K562 (cell line): ENCODE data around the gene CYTH4. TPM values are rescaled to one million over a fixed set of nuclear protein-coding genes. Genes with fewer than 3 reads are reported as not detected.

Experiments
- ATAC-seq: fragments of 200-7000 bp; cut with Tn5 transposase; 3 replicates; pipeline ENCODE4 v1.9.1; 2020; ENCODE audit warnings: moderate library complexity
- BruUV-seq: library from RNA; stranded (reverse); fragments of 400-500 nt; replicated peaks from 2 replicates; lab custom pipeline; 2021; lab: Mats Ljungman, UMichigan
- CTCF ChIA-PET: fragments of 300-600 bp; formaldehyde crosslinking; extraction: SDS; loops from one replicate; lab custom pipeline; 2021; ENCODE audit warnings: low intra/inter-chr PET ratio; lab: Yijun Ruan, JAX
- POLR2A ChIA-PET: fragments of 300-600, 350-650 bp; sonication (Branson Sonifier 250); formaldehyde crosslinking; extraction: SDS; loops from one replicate; lab custom pipeline; 2021; ENCODE audit warnings: antibody characterized with exemption, inconsistent platforms; lab: Yijun Ruan, JAX
- DNase-seq, 4 experiments: peaks; one replicate each; pipeline versions ENCODE4 v3.0.0 to v3.0.0-alpha.2; 2011 to 2018; ENCODE audit warnings: low spot score in 3 of 4, mixed read lengths in 3 of 4; ENCODE audit errors: extremely low read depth in 1 of 4
- FAIRE-seq: peaks from 2 replicates; lab custom pipeline; 2011; peaks lifted over from hg19 to GRCh38; lab: Jason Lieb, UNC
- H2AFZ ChIP-seq: 2 replicates; pipeline ENCODE4 v1.6.0; 2011; ENCODE audit warnings: low read depth, low read length, control low read depth, inconsistent platforms
- H3K27ac ChIP-seq: fragments of 200-600 bp; 3 replicates; pipeline ENCODE4 v1.8.0; 2011; ENCODE audit warnings: low read depth, mild to moderate bottlenecking, control low read depth, inconsistent platforms, low read length, moderate library complexity, mixed read lengths; ENCODE audit errors: extremely low read depth
- H3K27me3 ChIP-seq, 2 experiments: fragments of 300-600 bp in 1 of 2; 2 replicates in 1 of 2; 3 replicates in 1 of 2; pipeline versions ENCODE4 v1.6.0 to v1.8.0; 2011; ENCODE audit warnings: inconsistent platforms in 2 of 2, low read length in 2 of 2, mild to moderate bottlenecking in 1 of 2, mixed read lengths in 1 of 2, moderate library complexity in 1 of 2; ENCODE audit not compliant: control insufficient read depth in 2 of 2, insufficient read depth in 2 of 2
- H3K36me3 ChIP-seq: fragments of 300-600 bp; 3 replicates; pipeline ENCODE4 v1.8.0; 2011; ENCODE audit warnings: mild to moderate bottlenecking, low read length, inconsistent platforms; ENCODE audit not compliant: control insufficient read depth, insufficient read depth
- H3K4me1 ChIP-seq, 2 experiments: fragments of 200-600 bp in 1 of 2; replicated peaks in 1 of 2; 2 replicates in 1 of 2; 3 replicates in 1 of 2; pipeline versions ENCODE4 v1.5.1 to v1.8.0; 2011; ENCODE audit warnings: inconsistent platforms in 2 of 2, low read length in 2 of 2, mild to moderate bottlenecking in 1 of 2, mixed read lengths in 1 of 2, moderate library complexity in 1 of 2; ENCODE audit not compliant: control insufficient read depth in 2 of 2, insufficient read depth in 2 of 2
- H3K4me2 ChIP-seq: 2 replicates; pipeline ENCODE4 v1.6.1; 2011; ENCODE audit warnings: low read length, control low read depth, inconsistent platforms, mixed read lengths; ENCODE audit not compliant: insufficient read depth
- H3K4me3 ChIP-seq: fragments of 200-600 bp; sonication (generic), shearing (Covaris generic); 2 replicates; pipeline ENCODE4 v1.5.1; 2016; ENCODE audit warnings: control low read depth, inconsistent platforms
- H3K79me2 ChIP-seq: fragments of 200-600 bp; 3 replicates; pipeline ENCODE4 v1.8.0; 2011; ENCODE audit warnings: low read length, inconsistent platforms; ENCODE audit not compliant: control insufficient read depth, insufficient read depth
- H3K9ac ChIP-seq, 2 experiments: 2 replicates each; pipeline versions ENCODE4 v1.6.0 to v1.6.1; 2011; ENCODE audit warnings: low read depth in 2 of 2, low read length in 2 of 2, control low read depth in 1 of 2, inconsistent platforms in 1 of 2, mild to moderate bottlenecking in 1 of 2, mixed read lengths in 1 of 2; ENCODE audit not compliant: insufficient read depth in 1 of 2
- H3K9me1 ChIP-seq: one replicate; pipeline ENCODE4 v1.6.0; 2011; ENCODE audit warnings: inconsistent platforms, mild to moderate bottlenecking, low read length, moderate library complexity; ENCODE audit not compliant: control insufficient read depth, insufficient read depth
- H3K9me3 ChIP-seq: replicated peaks from 2 replicates; pipeline ENCODE4 v1.5.1; 2011; ENCODE audit warnings: low read depth, low read length, inconsistent platforms; ENCODE audit not compliant: control insufficient read depth, insufficient read depth
- H4K20me1 ChIP-seq: replicated peaks from 2 replicates; pipeline ENCODE4 v1.6.1; 2011; ENCODE audit warnings: low read length, inconsistent platforms, mixed read lengths; ENCODE audit not compliant: control insufficient read depth, insufficient read depth
- BCOR ChIP-seq: fragments of 450-650 bp; IDR thresholded peaks from 2 replicates; pipeline ENCODE4 v1.6.1; 2016
- FIP1L1 ChIP-seq: fragments of 200-400 bp; formaldehyde crosslinking; IDR thresholded peaks from 2 replicates; pipeline ENCODE4 v1.6.1; 2018; ENCODE audit warnings: mild to moderate bottlenecking, low read depth, low read length; ENCODE audit not compliant: poor library complexity, severe bottlenecking
- ZNF57 ChIP-seq: fragments of 450-650 bp; formaldehyde crosslinking; IDR thresholded peaks from 2 replicates; pipeline ENCODE4 v1.4.0; 2020; ENCODE audit warnings: mild to moderate bottlenecking, moderate library complexity
- WGBS: fragments of 100-300 bp; shearing (Covaris generic); methylation state at CpG from one replicate; pipeline ENCODE4 v1.1.6; 2016; ENCODE audit warnings: low coverage, mixed read lengths; ENCODE audit not compliant: insufficient coverage; ENCODE audit errors: missing lambda C conversion rate; 5-methylcytosine and 5-hydroxymethylcytosine counted together
- in situ Hi-C: fragments of 300-500 bp; cut with MboI; formaldehyde crosslinking; loops from 4 replicates; pipeline ENCODE4 v1.15.0; 2018; ENCODE audit warnings: inconsistent platforms, mixed read lengths
- intact Hi-C: fragments of 100-400 bp; cut with micrococcal nuclease; formaldehyde crosslinking; loops from 2 replicates; pipeline ENCODE4 v1.14.2; 2022
- polyA plus RNA-seq, 8 experiments: library from polyadenylated mRNA; depleted of rRNA in 4 of 8; stranded (reverse) in 5 of 8; unstranded in 3 of 8; fragments of >200 nt; fragmentation: Nextera tagmentation in 2 of 8; fragmentation: Illumina TruSeq in 1 of 8; extraction: Ambion mirVana in 2 of 8; extraction: Trizol in 1 of 8; gene quantifications; 2 replicates each; pipeline versions ENCODE4 v1.2.1 to v1.2.3, GENCODE V29; 2011 to 2014; ENCODE audit warnings: inconsistent platforms in 1 of 8, missing spikeins in 1 of 8
- total RNA-seq, 7 experiments: library from RNA; depleted of rRNA in 6 of 7; stranded (reverse); fragments of >200 nt in 6 of 7; fragmentation: Illumina TruSeq in 2 of 7; extraction: Trizol in 2 of 7; gene quantifications; 2 replicates each; pipeline versions ENCODE4 v1.2.1 to v1.2.3, GENCODE V29; 2011 to 2021; ENCODE audit warnings: low replicate concordance in 1 of 7
- TF ChIP-seq, protein P1 (sequence below): sonication (generic); formaldehyde crosslinking; IDR thresholded peaks from 2 replicates; pipeline ENCODE4 v1.5.0; 2020; ENCODE audit warnings: missing genetic modification reagents
- TF ChIP-seq, protein P2 (sequence below): sonication (generic); formaldehyde crosslinking; IDR thresholded peaks from 2 replicates; pipeline ENCODE4 v1.9.0; 2022; ENCODE audit warnings: mild to moderate bottlenecking, missing genetic modification reagents

Gene CYTH4
- total and polyA plus RNA-seq, 9 of the 15 experiments (the other 6 are each of a cell fraction or from before 2014, with no cell fraction given) = 0.03 to 2.0 (median 0.61) TPM; not detected in 1

DNA sequence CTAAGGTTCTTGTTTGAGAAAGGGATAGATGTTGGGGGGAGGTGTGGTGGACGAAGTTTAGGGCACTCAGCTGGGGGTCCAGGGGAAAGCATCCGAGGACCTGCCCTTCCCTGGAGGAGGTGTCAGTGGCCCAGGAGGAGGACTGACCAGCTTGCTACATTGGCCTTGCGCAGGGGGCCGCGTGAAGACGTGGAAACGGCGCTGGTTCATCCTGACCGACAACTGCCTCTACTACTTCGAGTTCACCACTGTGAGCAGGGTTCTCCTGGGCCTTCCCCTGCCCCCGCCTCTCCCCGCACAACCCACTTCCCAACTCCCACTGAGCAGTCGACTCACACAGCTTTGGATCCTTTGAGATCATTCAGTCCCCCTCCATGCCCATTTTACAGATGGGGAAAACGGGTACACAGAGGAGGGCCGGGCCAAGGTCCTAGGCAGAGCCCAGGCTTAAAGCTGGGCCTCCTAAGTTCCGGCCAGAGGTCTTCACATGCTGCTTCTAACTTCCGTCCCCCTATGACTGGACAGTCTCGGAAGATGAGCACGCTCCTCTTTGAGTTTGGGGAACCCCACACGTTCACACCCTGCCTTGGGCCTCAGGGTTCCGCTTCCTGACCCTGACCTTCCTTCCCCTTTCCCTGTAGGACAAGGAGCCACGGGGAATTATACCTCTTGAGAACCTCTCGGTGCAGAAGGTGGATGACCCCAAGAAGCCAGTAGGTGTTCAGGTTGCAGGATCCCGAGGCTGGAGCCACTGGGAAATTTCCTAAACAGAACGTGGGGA, 28.7 kb downstream of the CYTH4 start:
- in situ Hi-C loops (no loop called here), intact Hi-C loops (no loop called here)
- BruUV-seq = no TSS peak
- DNase-seq (no peak), FAIRE-seq (no peak), ATAC-seq (no peak)
- 61% methylated on average over 13 of the region's 25 CpGs for WGBS
- Histone ChIP-seq H3K79me2 (no peaks in the 10 kb centered on the region), H3K27me3 (no peaks in the 10 kb centered on the region), H4K20me1 (no peaks in the 10 kb centered on the region), H3K36me3 (no peaks in the 10 kb centered on the region; the same call in 2 of the 3 replicates), H3K9me1 (no peaks in the 10 kb centered on the region), H2AFZ (no peak overlapping the region), H3K9me3 (no peaks in the 10 kb centered on the region), H3K4me3 (no peak overlapping the region), H3K9ac (no peak overlapping the region), H3K4me2 (no peak overlapping the region), H3K27ac (no peak overlapping the region), H3K4me1 (peaks cover 24 to 45% of the 10 kb centered on the region in 2 experiments)
- TF ChIP-seq BCOR (0 out of 2 replicates have a peak, but pooled peaks have one; percentile 17), ZNF57 (CRISPR knock-in tag) (no peak)
- ChIA-PET CTCF (no interaction called here), POLR2A (no interaction called here)

DNA sequence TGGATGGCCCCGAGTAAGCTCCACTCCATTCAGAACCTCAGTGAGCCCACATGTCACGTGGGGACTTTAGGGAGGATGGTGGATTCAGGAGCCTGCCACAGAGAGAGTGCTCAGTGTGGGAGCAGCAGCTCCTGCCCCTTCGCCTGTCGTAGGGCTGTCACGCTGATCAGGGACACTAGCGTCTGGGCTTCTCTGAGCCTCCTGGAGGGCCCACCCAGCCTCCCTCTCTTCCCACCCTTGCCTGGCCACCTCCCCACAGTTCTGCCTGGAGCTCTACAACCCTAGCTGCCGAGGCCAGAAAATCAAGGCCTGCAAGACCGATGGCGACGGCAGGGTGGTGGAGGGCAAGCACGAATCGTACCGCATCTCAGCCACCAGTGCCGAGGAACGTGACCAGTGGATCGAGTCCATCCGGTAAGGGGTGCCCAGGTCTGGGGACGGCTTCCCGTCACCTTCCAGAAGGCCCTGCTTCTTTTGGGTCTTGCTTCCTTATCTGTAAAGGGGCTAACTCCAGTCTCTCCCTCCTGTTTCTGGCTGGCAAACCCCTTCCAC, 29.5 kb downstream of the CYTH4 start:
- in situ Hi-C loops = no loop called here
- POLR2A ChIA-PET = interaction anchor here (1.0 kb wide), 1 partner anchor 137 kb away, joined by 3 read pairs; no protein-coding TSS in a partner anchor
- no peaks in the 10 kb centered on the region for H3K9me1 ChIP-seq
- H3K79me2 ChIP-seq = no peaks in the 10 kb centered on the region
- 77% methylated on average over 8 of the region's 19 CpGs for WGBS
- no peak overlapping the region for H3K9ac ChIP-seq
- no peak overlapping the region for H3K4me3 ChIP-seq
- H3K27ac ChIP-seq = no peak overlapping the region
- CTCF ChIA-PET = no interaction called here
- H3K4me1 ChIP-seq = peaks cover 19 to 37% of the 10 kb centered on the region in 2 experiments
- H3K9me3 ChIP-seq = no peaks in the 10 kb centered on the region
- no peak for DNase-seq
- H3K27me3 ChIP-seq = no peaks in the 10 kb centered on the region
- intact Hi-C loops = no loop called here
- no peak overlapping the region for H3K4me2 ChIP-seq
- H2AFZ ChIP-seq = no peak overlapping the region
- H4K20me1 ChIP-seq = 0 out of 2 replicates have a peak, but pooled peaks cover 3% of the 10 kb centered on the region
- no peak for ATAC-seq
- H3K36me3 ChIP-seq = no peaks in the 10 kb centered on the region; the same call in 2 of the 3 replicates
- TF ChIP-seq FIP1L1 = no peak
- TF ChIP-seq, protein P1, sequence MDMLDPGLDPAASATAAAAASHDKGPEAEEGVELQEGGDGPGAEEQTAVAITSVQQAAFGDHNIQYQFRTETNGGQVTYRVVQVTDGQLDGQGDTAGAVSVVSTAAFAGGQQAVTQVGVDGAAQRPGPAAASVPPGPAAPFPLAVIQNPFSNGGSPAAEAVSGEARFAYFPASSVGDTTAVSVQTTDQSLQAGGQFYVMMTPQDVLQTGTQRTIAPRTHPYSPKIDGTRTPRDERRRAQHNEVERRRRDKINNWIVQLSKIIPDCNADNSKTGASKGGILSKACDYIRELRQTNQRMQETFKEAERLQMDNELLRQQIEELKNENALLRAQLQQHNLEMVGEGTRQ = peak; percentile 19; the same call in 1 of the 2 replicates
- TF ChIP-seq, protein P2, sequence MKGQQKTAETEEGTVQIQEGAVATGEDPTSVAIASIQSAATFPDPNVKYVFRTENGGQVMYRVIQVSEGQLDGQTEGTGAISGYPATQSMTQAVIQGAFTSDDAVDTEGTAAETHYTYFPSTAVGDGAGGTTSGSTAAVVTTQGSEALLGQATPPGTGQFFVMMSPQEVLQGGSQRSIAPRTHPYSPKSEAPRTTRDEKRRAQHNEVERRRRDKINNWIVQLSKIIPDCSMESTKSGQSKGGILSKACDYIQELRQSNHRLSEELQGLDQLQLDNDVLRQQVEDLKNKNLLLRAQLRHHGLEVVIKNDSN = 0 out of 2 replicates have a peak, but pooled peaks have one; percentile 10
- no TSS peak for BruUV-seq
- no peak for FAIRE-seq
